B cell (primary cell): Measurements from ENCODE around the gene MNAT1. TPM values are rescaled to one million over a fixed set of nuclear protein-coding genes. Genes with fewer than 3 reads are reported as not detected.

Experiments
- ATAC-seq: fragments of 200-7000 bp; cut with Tn5 transposase; one replicate; pipeline ENCODE4 v1.10.0; 2021; ENCODE audit warnings: low read depth, mild to moderate bottlenecking, moderate number of reproducible peaks, moderate library complexity
- CTCF ChIA-PET: fragments of 350-600 bp; sonication (Branson Sonifier 250); formaldehyde crosslinking; loops from one replicate; lab custom pipeline; 2021; ENCODE audit warnings: antibody characterized with exemption, inconsistent platforms; lab: Charles Lee
- POLR2A ChIA-PET: fragments of 350-600 bp; sonication (Branson Sonifier 250); formaldehyde crosslinking; loops from one replicate; lab custom pipeline; 2021; ENCODE audit warnings: antibody characterized with exemption; lab: Charles Lee
- DNase-seq: peaks from one replicate; pipeline ENCODE4 v3.0.0; 2013
- H2AFZ ChIP-seq: 2 replicates; pipeline ENCODE4 v1.6.1; 2012; ENCODE audit warnings: mild to moderate bottlenecking, low read depth, low read length; ENCODE audit not compliant: insufficient read depth, poor library complexity, severe bottlenecking
- H3K27ac ChIP-seq, 2 donors: 1 replicate in 1 of 2; 2 replicates in 1 of 2; pipeline ENCODE4 v1.5.1; 2012 to 2013; ENCODE audit warnings: low read length in 2 of 2, mild to moderate bottlenecking in 2 of 2, moderate library complexity in 1 of 2
- H3K27me3 ChIP-seq, 4 experiments: fragments of 200-600 bp in 1 of 4; sonication (generic) in 1 of 4; replicated peaks in 1 of 4; 1 replicate in 2 of 4; 2 replicates in 2 of 4; pipeline versions ENCODE4 v1.6.1 to v1.7.0; 2013 to 2016; ENCODE audit warnings: low read length in 3 of 4, mild to moderate bottlenecking in 2 of 4, mixed read lengths in 1 of 4, moderate library complexity in 1 of 4; ENCODE audit not compliant: insufficient read depth in 4 of 4, control insufficient read depth in 3 of 4; ENCODE audit errors: control extremely low read depth in 1 of 4
- H3K36me3 ChIP-seq, 2 experiments: replicated peaks in 1 of 2; 1 replicate in 1 of 2; 2 replicates in 1 of 2; pipeline versions ENCODE4 v1.6.1 to v1.7.1; 2013; ENCODE audit warnings: low read length in 1 of 2; ENCODE audit not compliant: insufficient read depth in 2 of 2, control insufficient read depth in 1 of 2; ENCODE audit errors: control extremely low read depth in 1 of 2, extremely low read depth in 1 of 2
- H3K4me1 ChIP-seq, 2 donors: fragments of 200-600 bp in 1 of 2; sonication (generic) in 1 of 2; 1 replicate in 1 of 2; 2 replicates in 1 of 2; pipeline versions ENCODE4 v1.5.1 to v1.6.1; 2013 to 2017; ENCODE audit warnings: low read length in 2 of 2; ENCODE audit not compliant: control insufficient read depth in 2 of 2, insufficient read depth in 2 of 2
- H3K4me2 ChIP-seq: replicated peaks from 2 replicates; pipeline ENCODE3; 2012; ENCODE audit warnings: mild to moderate bottlenecking, low read depth, low read length; ENCODE audit not compliant: poor library complexity, severe bottlenecking
- H3K4me3 ChIP-seq, 5 experiments: fragments of 200-600 bp in 1 of 5; sonication (generic) in 1 of 5; 1 replicate in 3 of 5; 2 replicates in 2 of 5; pipeline versions ENCODE4 v1.5.1 to v1.7.0; 2011 to 2016; ENCODE audit warnings: low read length in 4 of 5, mild to moderate bottlenecking in 4 of 5, low read depth in 2 of 5, control low read depth in 1 of 5, moderate library complexity in 1 of 5; ENCODE audit not compliant: insufficient read depth in 1 of 5; ENCODE audit errors: control extremely low read depth in 1 of 5, extremely low read depth in 1 of 5
- H3K79me2 ChIP-seq: fragments of 200-600 bp; sonication (generic); one replicate; pipeline ENCODE4 v1.6.0; 2016; ENCODE audit warnings: low read length; ENCODE audit not compliant: control insufficient read depth, insufficient read depth
- H3K9ac ChIP-seq: fragments of 200-600 bp; sonication (generic); 2 replicates; pipeline ENCODE4 v1.6.1; 2017; ENCODE audit warnings: mild to moderate bottlenecking, low read length, moderate library complexity
- H3K9me3 ChIP-seq, 3 donors: one replicate each; pipeline versions ENCODE4 v1.6.1 to v1.7.1; 2013; ENCODE audit warnings: low read length in 2 of 3; ENCODE audit not compliant: control insufficient read depth in 2 of 3, insufficient read depth in 1 of 3; ENCODE audit errors: control extremely low read depth in 1 of 3
- H4K20me1 ChIP-seq: 2 replicates; pipeline ENCODE4 v1.6.0; 2012; ENCODE audit warnings: mild to moderate bottlenecking, low read length; ENCODE audit not compliant: insufficient read depth, control insufficient read depth, poor library complexity, severe bottlenecking
- H3K27ac Mint-ChIP-seq: one replicate; pipeline ENCODE4 v1.8.0; 2021; ENCODE audit warnings: mixed read lengths
- H3K27me3 Mint-ChIP-seq: one replicate; pipeline ENCODE4 v1.8.0; 2021; ENCODE audit warnings: mixed read lengths
- H3K4me1 Mint-ChIP-seq: one replicate; pipeline ENCODE4 v1.8.0; 2021; ENCODE audit warnings: mixed read lengths
- H3K4me3 Mint-ChIP-seq: one replicate; pipeline ENCODE4 v1.8.0; 2021; ENCODE audit warnings: mixed read lengths
- H3K9me3 Mint-ChIP-seq: one replicate; pipeline ENCODE4 v1.8.0; 2022; ENCODE audit warnings: mixed read lengths; ENCODE audit not compliant: insufficient read depth
- CTCF ChIP-seq: fragments of 200-600 bp; IDR thresholded peaks from one replicate; pipeline ENCODE4 v1.8.0; 2022; ENCODE audit warnings: antibody characterized with exemption, mild to moderate bottlenecking
- EZH2 ChIP-seq: IDR thresholded peaks from 2 replicates; pipeline ENCODE4 v1.6.1; 2012; ENCODE audit warnings: borderline replicate concordance, low read depth, mild to moderate bottlenecking, moderate library complexity, low read length; ENCODE audit not compliant: insufficient read depth, poor library complexity, severe bottlenecking
- WGBS: methylation state at CpG from one replicate; pipeline ENCODE4 v1.1.5; 2013; ENCODE audit warnings: missing lambda C conversion rate; ENCODE audit not compliant: insufficient coverage; 5-methylcytosine and 5-hydroxymethylcytosine counted together
- intact Hi-C: fragments of 100-400 bp; cut with micrococcal nuclease; formaldehyde crosslinking; loops from one replicate; pipeline ENCODE4 v1.10.0; 2022
- polyA plus RNA-seq: library from polyadenylated mRNA; depleted of rRNA; stranded (reverse); fragments of >200 nt; gene quantifications from 2 replicates; pipeline ENCODE4 v1.2.3, GENCODE V29; 2012
- total RNA-seq, 2 donors: library from RNA; stranded (reverse); fragments of 120-200 nt in 1 of 2; gene quantifications; 1 replicate in 1 of 2; 2 replicates in 1 of 2; pipeline versions ENCODE4 v1.2.3 to v1.2.4, GENCODE V29; 2013 to 2022

The MNAT1 gene
- total and polyA plus RNA-seq, 2 donors (not counting 1 experiment from before 2014, with no cell fraction given) = 15.2 to 28.2 TPM

- peaks cover 0 to 9% (median 0%) of the 10 kb centered on the region in 3 donors for H3K9me3 ChIP-seq
- DNase-seq (peak; percentile 55), ATAC-seq (peak; percentile 58)
- peak overlapping the region; percentile 14 for H3K4me2 ChIP-seq
- H3K9ac ChIP-seq = no peak overlapping the region
- WGBS = 0% methylated on average over 1 of the region's 4 CpGs
- ChIA-PET CTCF (no interaction called here), POLR2A (no interaction called here)
- H3K4me1 ChIP-seq = peaks cover 6% of the 10 kb centered on the region in 2 donors
- no peaks in the 10 kb centered on the region for H3K79me2 ChIP-seq
- Mint-ChIP-seq H3K27ac (no peak overlapping the region), H3K9me3 (no peaks in the 10 kb centered on the region), H3K4me1 (peaks cover 10% of the 10 kb centered on the region), H3K4me3 (no peak overlapping the region), H3K27me3 (no peaks in the 10 kb centered on the region)
- no peak overlapping the region for H2AFZ ChIP-seq
- no peaks in the 10 kb centered on the region for H4K20me1 ChIP-seq
- intact Hi-C loops = no loop called here
- H3K36me3 ChIP-seq = peaks cover 0 to 10% of the 10 kb centered on the region in 2 experiments
- no peak overlapping the region for H3K4me3 ChIP-seq
- TF ChIP-seq CTCF (no peak), EZH2 (no peak)
- no peaks in the 10 kb centered on the region for H3K27me3 ChIP-seq
- no peak overlapping the region for H3K27ac ChIP-seq
Measured at GRCh38 chr14:60815371-60815770, 80.8 kb downstream of the MNAT1 start.

- no peak overlapping the region for H3K9ac ChIP-seq
- H3K27me3 Mint-ChIP-seq = no peaks in the 10 kb centered on the region
- WGBS = no CpG with 5 or more reads among the region's 1 CpG
- ChIA-PET POLR2A (no interaction called here), CTCF (no interaction called here)
- intact Hi-C loops = no loop called here
- H3K4me3 ChIP-seq = no peak overlapping the region
- peaks cover 0 to 9% (median 0%) of the 10 kb centered on the region in 3 donors for H3K9me3 ChIP-seq
- DNase-seq (no peak), ATAC-seq (no peak)
- H3K4me1 ChIP-seq = peaks cover 6% of the 10 kb centered on the region in 2 donors
- no peaks in the 10 kb centered on the region for H3K9me3 Mint-ChIP-seq
- no peaks in the 10 kb centered on the region for H3K79me2 ChIP-seq
- no peak overlapping the region for H3K27ac ChIP-seq
- H3K4me2 ChIP-seq = no peak overlapping the region
- TF ChIP-seq EZH2 = no peak
- no peak for TF ChIP-seq CTCF
- H3K4me1 Mint-ChIP-seq = peaks cover 10% of the 10 kb centered on the region
- no peak overlapping the region for H3K27ac Mint-ChIP-seq
- H3K36me3 ChIP-seq = peaks cover 0 to 10% of the 10 kb centered on the region in 2 experiments
- H3K4me3 Mint-ChIP-seq = no peak overlapping the region
- no peak overlapping the region for H2AFZ ChIP-seq
- no peaks in the 10 kb centered on the region for H4K20me1 ChIP-seq
- no peaks in the 10 kb centered on the region for H3K27me3 ChIP-seq
Measured at GRCh38 chr14:60817113-60817512, 82.6 kb downstream of the MNAT1 start.
